HUDEP-2 (cell line): ENCODE measurements around the gene NSD2.
A peak's percentile ranks its signal among the peaks of the same experiment; 100 is the strongest.

Experiments used
- DNase-seq, 76 experiments: peaks; one replicate each; lab custom pipeline; 2025; ENCODE audit not compliant: unreplicated experiment in 76 of 76; lab: John Stamatoyannopoulos, UW

NSD2 gene

GRCh38 chr4:1938027-1938426, 66.8 kb downstream of the NSD2 start:
- DNase-seq = no peak

GRCh38 chr4:1939664-1940509, 68.7 kb downstream of the NSD2 start:
- DNase-seq = no peak

- no peak for DNase-seq
Measured at GRCh38 chr4:1940566-1940965, 69.4 kb downstream of the NSD2 start.

GRCh38 chr4:1943928-1944327, 72.7 kb downstream of the NSD2 start:
- DNase-seq = no peak

- no peak for DNase-seq
Measured at GRCh38 chr4:1945124-1945895, 74.1 kb downstream of the NSD2 start.

- no peak for DNase-seq
Measured at GRCh38 chr4:1945912-1946311, 74.7 kb downstream of the NSD2 start.

- DNase-seq = no peak
Measured at GRCh38 chr4:1948232-1948631, 77.0 kb downstream of the NSD2 start.

GRCh38 chr4:1948892-1949436, 77.8 kb downstream of the NSD2 start:
- no peak for DNase-seq

- DNase-seq = no peak
Measured at GRCh38 chr4:1950369-1950768, 79.2 kb downstream of the NSD2 start.

GRCh38 chr4:1952058-1952700, 81.0 kb downstream of the NSD2 start:
- DNase-seq = no peak

GRCh38 chr4:1952719-1953118, 81.5 kb downstream of the NSD2 start:
- DNase-seq = no peak

GRCh38 chr4:1953335-1953734, 82.1 kb downstream of the NSD2 start:
- DNase-seq = no peak

GRCh38 chr4:1956631-1957030, 85.4 kb downstream of the NSD2 start:
- DNase-seq = no peak

- no peak for DNase-seq
Measured at GRCh38 chr4:1958276-1959103, 87.3 kb downstream of the NSD2 start.

- DNase-seq = no peak
Measured at GRCh38 chr4:1959104-1959384, 87.9 kb downstream of the NSD2 start.

- no peak for DNase-seq
Measured at GRCh38 chr4:1960170-1960825, 89.1 kb downstream of the NSD2 start.

GRCh38 chr4:1961038-1961437, 89.8 kb downstream of the NSD2 start:
- DNase-seq = no peak

GRCh38 chr4:1961563-1961962, 90.4 kb downstream of the NSD2 start:
- DNase-seq = no peak

GRCh38 chr4:1962980-1963379, 91.8 kb downstream of the NSD2 start:
- DNase-seq = no peak

- peak in 11 of 76 experiments; percentile 2 to 35 (median 15) for DNase-seq
Measured at GRCh38 chr4:1964443-1964842, 93.2 kb downstream of the NSD2 start.
